CD4-positive, alpha-beta T cell treated with Interleukin-4 for 4 hours (primary cell): ENCODE data around the gene EXOC3.
"Not testable (repeated sequence)": the region's sequence is repeated elsewhere in the genome, so short reads cannot be mapped to it uniquely, and the experiment has no call there.

Experiments used
- DNase-seq: peaks from one replicate; pipeline ENCODE4 v3.0.0-alpha.2; 2020

The EXOC3 gene

DNA sequence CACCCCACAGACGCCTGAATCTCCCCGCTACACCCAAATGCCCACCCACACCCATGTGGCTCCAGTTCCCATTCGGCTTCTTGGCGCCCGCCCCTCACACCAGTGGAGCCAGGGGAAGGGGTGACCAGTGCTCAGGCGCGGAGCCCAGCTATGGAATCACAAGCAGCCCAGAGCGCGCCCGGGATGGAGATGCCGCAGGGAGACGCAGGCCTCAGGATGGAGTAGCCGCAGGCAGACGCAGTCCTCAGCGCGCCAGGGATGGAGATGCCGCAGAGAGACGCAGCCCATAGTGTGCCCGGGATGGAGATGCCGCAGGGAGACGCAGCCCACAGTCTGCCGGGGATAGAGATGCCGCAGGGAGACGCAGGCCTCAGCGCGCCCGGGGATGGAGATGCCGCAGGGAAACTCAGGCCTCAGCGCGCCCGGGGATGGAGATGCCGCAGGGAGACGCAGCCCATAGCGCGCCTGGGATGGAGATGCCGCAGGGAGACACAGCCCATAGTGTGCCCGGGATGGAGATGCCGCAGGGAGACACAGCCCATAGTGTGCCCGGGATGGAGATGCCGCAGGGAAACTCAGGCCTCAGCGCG, 65.1 kb downstream of the EXOC3 start:
- not testable (repeated sequence) for DNase-seq

DNA sequence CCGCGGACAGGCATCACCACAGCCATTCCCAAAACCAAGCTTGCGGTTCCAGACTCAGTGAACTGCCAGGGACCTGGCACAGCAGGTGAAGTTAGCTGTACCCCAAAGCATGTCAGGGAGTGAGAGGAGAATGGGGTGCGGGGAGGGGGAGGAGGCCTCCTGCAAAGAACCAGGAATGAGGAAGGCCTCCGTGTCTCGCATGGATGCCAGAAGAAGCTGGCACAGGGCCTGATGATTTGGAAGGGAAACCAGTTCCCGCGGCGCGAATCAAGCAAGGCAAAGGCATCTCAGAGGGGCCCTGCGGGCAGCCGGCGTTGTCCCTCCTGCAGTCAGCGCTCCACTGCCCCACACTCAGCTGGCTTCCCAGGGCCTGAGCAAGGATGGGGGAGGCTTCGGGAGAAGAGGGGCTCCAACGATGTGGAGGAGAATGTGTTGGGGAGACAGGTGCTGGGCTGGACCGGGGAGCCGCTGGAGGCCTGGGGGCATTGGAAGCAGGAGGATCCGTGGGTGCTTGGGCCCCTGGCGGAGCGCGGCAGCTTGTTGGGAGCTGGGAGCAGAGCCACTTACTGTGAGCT, 66.7 kb downstream of the EXOC3 start:
- DNase-seq = no peak

DNA sequence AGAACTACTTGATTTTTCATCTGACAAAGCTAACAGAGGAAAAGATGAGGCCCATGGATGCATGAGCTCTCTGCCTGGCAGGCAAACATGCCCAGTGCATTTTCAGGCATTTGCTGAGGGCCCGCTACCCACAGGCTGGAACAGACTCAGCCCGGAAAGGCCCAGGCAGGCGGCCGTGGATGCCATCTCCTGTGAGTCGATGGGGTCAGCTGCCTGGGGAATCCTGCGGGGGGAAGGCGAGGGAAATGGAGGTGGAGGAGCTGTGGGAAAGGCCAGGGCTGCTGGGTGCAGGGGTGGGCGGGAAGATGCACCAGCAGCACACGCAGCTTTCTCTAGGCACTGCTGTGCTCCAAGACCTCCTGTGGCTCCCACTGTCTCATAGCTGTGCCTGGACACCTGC, 67.5 kb downstream of the EXOC3 start:
- DNase-seq = no peak

DNA sequence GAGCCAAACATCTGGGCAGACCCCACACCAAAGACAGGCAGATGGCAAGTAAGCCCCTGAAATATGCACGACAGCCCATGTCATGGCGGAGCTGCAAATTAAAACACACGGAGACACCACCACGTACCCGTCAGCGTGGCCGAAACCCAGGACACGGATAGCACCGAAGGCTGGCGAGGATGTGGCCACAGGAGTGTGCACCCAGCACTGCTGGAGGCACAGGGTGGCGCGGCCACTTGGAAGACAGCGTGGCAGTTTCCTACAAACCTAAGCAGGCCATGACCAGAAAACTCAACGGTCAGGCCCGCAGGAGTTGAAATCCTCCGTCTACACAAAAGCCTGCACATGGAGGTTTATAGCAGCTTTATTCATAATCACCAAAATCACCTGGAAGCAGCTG, 68.5 kb downstream of the EXOC3 start:
- no peak for DNase-seq

DNA sequence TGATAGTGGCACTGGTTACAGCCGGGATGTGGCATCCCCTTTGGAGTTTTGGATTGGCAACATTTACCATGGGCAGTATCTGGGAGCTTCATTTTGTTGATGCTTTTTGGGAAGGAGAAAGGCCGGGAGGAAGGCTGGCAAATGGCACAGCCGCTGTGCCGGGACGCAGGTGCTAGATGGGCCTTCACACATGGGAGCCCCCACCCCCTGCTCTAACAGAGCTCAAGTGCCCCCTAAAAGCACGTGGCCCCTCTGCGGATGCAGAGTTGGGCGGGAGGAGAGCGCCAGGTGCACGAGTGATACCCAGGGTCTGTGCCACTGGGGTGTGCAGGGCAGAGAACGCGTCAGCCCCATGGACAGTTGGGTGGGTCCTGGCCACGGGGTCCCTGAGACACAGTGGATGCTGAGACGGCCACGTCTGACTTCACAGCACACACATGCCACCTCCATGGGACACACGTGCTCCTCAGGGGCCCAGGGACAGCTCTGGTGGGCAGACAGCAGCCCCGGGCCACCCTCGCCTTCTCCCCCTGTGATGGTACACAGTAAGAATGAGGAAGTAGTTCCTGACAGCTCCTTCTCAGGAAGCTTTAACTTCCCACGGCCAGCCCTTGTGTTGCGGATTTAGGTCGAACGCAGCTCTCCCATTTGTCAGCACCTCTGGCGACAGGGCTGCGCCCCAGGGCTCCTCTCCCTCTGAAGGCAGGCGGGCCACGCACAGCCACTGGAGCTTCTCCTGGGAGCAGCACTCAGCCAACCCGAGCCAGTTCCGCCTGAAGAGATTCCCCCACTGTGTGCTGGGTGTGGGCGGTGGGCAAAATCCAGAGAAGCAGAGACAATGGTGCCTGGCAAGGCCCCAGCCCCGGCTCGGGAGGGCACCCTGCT, 70.5 kb downstream of the EXOC3 start:
- DNase-seq = no peak

DNA sequence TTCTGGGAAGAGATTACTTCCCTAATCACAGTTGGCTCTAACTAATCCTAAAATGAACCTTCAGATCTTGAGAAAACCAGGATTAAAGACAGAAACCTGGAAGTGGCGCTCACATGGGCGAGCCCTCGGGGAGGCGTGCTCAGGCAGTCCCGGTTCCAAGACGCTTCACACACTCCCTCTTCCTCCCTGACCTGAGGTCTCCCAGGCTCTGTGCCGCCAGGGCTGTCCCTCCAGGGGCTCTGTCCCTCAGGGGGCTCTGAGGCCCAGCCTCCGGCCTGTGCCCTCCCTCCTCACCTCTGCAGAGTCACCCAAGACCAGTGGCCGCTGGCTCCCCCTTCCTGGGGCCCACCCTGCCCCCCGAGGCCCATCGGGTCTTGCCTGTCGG, 71.1 kb downstream of the EXOC3 start:
- DNase-seq = no peak

DNA sequence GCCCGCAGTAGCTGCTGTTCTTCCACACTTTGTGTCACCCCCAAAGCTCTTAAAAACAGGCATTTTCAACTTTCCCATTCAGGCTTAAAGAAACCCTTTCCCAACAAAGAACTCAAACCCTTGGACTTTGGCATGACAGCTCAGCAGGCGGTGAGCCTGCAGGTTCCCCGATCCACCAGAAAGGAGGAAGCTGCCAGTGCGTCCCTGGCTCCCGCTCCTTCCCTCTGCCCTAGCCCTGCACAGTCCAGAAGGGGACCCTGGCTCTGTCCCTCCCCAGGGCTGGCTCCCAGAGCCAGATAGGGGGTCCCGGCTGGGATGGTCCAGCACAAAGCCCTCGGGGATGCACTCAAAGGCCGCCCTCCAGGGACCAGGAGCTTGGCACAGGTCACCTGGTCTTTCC, 71.7 kb downstream of the EXOC3 start:
- DNase-seq = no peak

DNA sequence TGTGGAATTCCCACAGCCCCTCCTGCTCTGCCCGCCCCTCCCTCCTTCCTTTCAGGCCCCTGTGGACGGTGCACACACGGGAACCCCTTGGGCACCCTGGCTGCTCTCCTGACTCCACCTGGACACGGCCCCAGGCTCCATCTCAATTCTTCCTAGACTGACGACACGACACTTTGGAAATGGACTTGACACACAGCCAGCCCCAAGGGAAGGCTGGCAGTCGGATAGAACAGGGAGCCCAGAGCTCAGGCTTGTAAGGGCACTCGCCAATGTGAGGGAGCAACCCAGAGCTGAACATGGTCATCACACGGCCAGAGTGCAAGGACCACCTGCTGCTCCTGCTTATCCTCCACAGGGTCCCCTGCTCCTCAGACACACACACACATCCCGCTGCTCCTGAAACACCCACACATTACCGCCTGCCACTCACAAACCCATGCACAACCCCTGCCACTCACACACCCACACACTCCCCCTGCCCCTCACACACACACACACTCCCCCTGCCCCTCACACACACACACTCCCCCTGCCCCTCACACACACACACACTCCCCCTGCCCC, 72.4 kb downstream of the EXOC3 start:
- no peak for DNase-seq

DNA sequence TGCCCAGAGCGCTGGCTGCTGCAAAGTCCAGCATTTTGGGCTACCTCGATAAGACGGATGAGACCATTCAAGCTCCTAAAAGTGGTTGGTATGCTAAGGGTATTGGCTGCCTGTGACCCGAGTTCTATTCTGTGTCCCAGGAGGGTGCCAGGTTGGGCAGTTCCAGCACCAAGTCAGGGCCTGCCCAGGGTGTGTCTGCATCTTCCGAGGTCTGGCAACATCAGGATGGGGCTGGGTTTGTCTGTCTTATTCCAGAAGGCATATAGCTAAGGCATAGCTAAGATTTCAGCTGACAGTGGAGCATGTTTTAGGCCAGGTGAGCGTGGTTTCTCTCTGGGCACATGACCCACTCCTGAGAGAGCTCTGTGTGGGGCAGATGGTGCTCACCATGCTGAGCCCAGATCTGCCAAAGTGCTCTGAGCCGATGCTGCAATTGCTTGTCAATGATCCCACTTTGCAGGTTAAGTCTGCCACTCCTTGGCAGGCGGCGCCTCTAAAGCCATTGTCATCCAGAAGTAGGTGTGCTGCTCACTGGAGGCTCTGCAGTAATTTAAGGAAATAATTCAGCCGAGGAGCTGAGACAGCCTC, 73.5 kb downstream of the EXOC3 start:
- DNase-seq = no peak
